HepG2 (cell line): ENCODE data around the gene RNASE8. TPM values are rescaled to one million over a fixed set of nuclear protein-coding genes. Genes with fewer than 3 reads are reported as not detected.
A peak's percentile ranks its signal among the peaks of the same experiment; 100 is the strongest.

Experiments used
- FOXJ3 ChIP-seq: sonication (generic); formaldehyde crosslinking; IDR thresholded peaks from 2 replicates; pipeline ENCODE4 v1.4.0; 2020; ENCODE audit warnings: missing genetic modification reagents, mild to moderate bottlenecking, borderline replicate concordance
- GLMP ChIP-seq: sonication (generic); formaldehyde crosslinking; IDR thresholded peaks from 2 replicates; pipeline ENCODE4 v1.9.0; 2021; ENCODE audit warnings: missing genetic modification reagents, mild to moderate bottlenecking, borderline replicate concordance
- KLF11 ChIP-seq: IDR thresholded peaks from 2 replicates; pipeline ENCODE4 v1.6.1; 2016; ENCODE audit warnings: missing compliant biosample characterization
- KLF12 ChIP-seq: sonication (generic); formaldehyde crosslinking; IDR thresholded peaks from 2 replicates; pipeline ENCODE4 v1.4.0; 2020; ENCODE audit warnings: missing genetic modification reagents, borderline replicate concordance
- LBX2 ChIP-seq: sonication (generic); formaldehyde crosslinking; IDR thresholded peaks from 2 replicates; pipeline ENCODE4 v1.5.0; 2020; ENCODE audit warnings: missing genetic modification reagents, mild to moderate bottlenecking, borderline replicate concordance
- MEIS2 ChIP-seq: sonication (generic); formaldehyde crosslinking; IDR thresholded peaks from 2 replicates; pipeline ENCODE4 v1.9.0; 2021; ENCODE audit warnings: mild to moderate bottlenecking, missing genetic modification reagents
- MYPOP ChIP-seq: sonication (generic); formaldehyde crosslinking; IDR thresholded peaks from 2 replicates; pipeline ENCODE4 v1.8.1; 2023; ENCODE audit warnings: mild to moderate bottlenecking, moderate library complexity, missing genetic modification reagents
- NFYB ChIP-seq: sonication (generic); formaldehyde crosslinking; IDR thresholded peaks from 2 replicates; pipeline ENCODE4 v1.4.0; 2020; ENCODE audit warnings: missing genetic modification reagents
- PAXIP1 ChIP-seq: sonication (generic); formaldehyde crosslinking; conservative IDR thresholded peaks from 2 replicates; pipeline ENCODE4 v1.4.0; 2020; ENCODE audit warnings: mild to moderate bottlenecking, missing genetic modification reagents, moderate library complexity
- RFX3 ChIP-seq: IDR thresholded peaks from 2 replicates; pipeline ENCODE4 v1.6.1; 2016; ENCODE audit warnings: missing biosample characterization, missing genetic modification reagents
- RFX5 ChIP-seq: IDR thresholded peaks from 2 replicates; pipeline ENCODE4 v1.6.1; 2011; ENCODE audit warnings: low read depth, low read length, improper control_type of control experiment
- RFXANK ChIP-seq: IDR thresholded peaks from 2 replicates; pipeline ENCODE4 v1.6.1; 2016
- SATB2 ChIP-seq: sonication (generic); formaldehyde crosslinking; IDR thresholded peaks from 2 replicates; pipeline ENCODE4 v1.5.0; 2020; ENCODE audit warnings: missing genetic modification reagents
- YEATS2 ChIP-seq: sonication (generic); formaldehyde crosslinking; IDR thresholded peaks from 2 replicates; pipeline ENCODE4 v1.4.0; 2020; ENCODE audit warnings: missing genetic modification reagents, borderline replicate concordance
- ZBTB2 ChIP-seq: sonication (generic); formaldehyde crosslinking; IDR thresholded peaks from 2 replicates; pipeline ENCODE4 v1.8.0; 2022; ENCODE audit warnings: low read depth, missing genetic modification reagents
- ZBTB38 ChIP-seq: sonication (generic); formaldehyde crosslinking; IDR thresholded peaks from 2 replicates; pipeline ENCODE4 v1.5.1; 2020; ENCODE audit warnings: mild to moderate bottlenecking, missing genetic modification reagents
- ZFP36L2 ChIP-seq: sonication (generic); formaldehyde crosslinking; IDR thresholded peaks from 2 replicates; pipeline ENCODE4 v1.4.0; 2020; ENCODE audit warnings: missing genetic modification reagents
- ZNF446 ChIP-seq: sonication (generic); formaldehyde crosslinking; IDR thresholded peaks from 2 replicates; pipeline ENCODE4 v1.5.0; 2020; ENCODE audit warnings: mild to moderate bottlenecking, missing genetic modification reagents
- ZNF589 ChIP-seq: sonication (generic); formaldehyde crosslinking; conservative IDR thresholded peaks from 2 replicates; pipeline ENCODE4 v1.8.0; 2022; ENCODE audit warnings: mild to moderate bottlenecking, moderate library complexity, missing genetic modification reagents
- ZNF652 ChIP-seq: IDR thresholded peaks from 2 replicates; pipeline ENCODE4 v1.6.1; 2016; ENCODE audit warnings: low read depth, borderline replicate concordance
- ZNF672 ChIP-seq: sonication (generic); formaldehyde crosslinking; IDR thresholded peaks from 2 replicates; pipeline ENCODE4 v1.8.1; 2022; ENCODE audit warnings: missing genetic modification reagents
- polyA plus RNA-seq, 8 experiments: library from polyadenylated mRNA; depleted of rRNA in 3 of 8; stranded (reverse) in 7 of 8; unstranded in 1 of 8; fragments of >200 nt; fragmentation: Illumina TruSeq in 4 of 8; extraction: Trizol in 4 of 8; gene quantifications; 2 replicates each; pipeline versions ENCODE4 v1.2.1 to v1.2.3, GENCODE V29; 2011 to 2016; ENCODE audit warnings: low read depth in 4 of 8, missing spikeins in 1 of 8, mixed read lengths in 1 of 8; ENCODE audit not compliant: insufficient read depth in 1 of 8
- total RNA-seq, 5 experiments: library from RNA; depleted of rRNA; stranded (reverse); fragments of >200 nt; fragmentation: Illumina TruSeq; extraction: Trizol; gene quantifications; 2 replicates each; pipeline ENCODE4 v1.2.3, GENCODE V29; 2016; ENCODE audit warnings: low read depth in 1 of 5

The RNASE8 gene
- total and polyA plus RNA-seq, 2 of the 13 experiments (the other 11 are each of a cell fraction or from before 2014, with no cell fraction given) = not detected

- TF ChIP-seq ZBTB2 (CRISPR knock-in tag) = 0 out of 2 replicates have a peak, but pooled peaks have one; percentile 16
- TF ChIP-seq SATB2 (CRISPR knock-in tag) = no peak
- TF ChIP-seq KLF12 = peak; percentile 70; the same call in 1 of the 2 replicates
- TF ChIP-seq RFX3 (CRISPR knock-in tag) = no peak
- peak; percentile 74; the same call in 1 of the 2 replicates for TF ChIP-seq KLF11 (CRISPR knock-in tag)
- peak; percentile 43; the same call in 1 of the 2 replicates for TF ChIP-seq MYPOP (CRISPR knock-in tag)
- peak; percentile 36; the same call in 1 of the 2 replicates for TF ChIP-seq RFX5
- 0 out of 2 replicates have a peak, but pooled peaks have one; percentile 80 for TF ChIP-seq RFXANK
- TF ChIP-seq ZNF652 (CRISPR knock-in tag) = no peak; the same call in 1 of the 2 replicates
- peak; percentile 28; the same call in 1 of the 2 replicates for TF ChIP-seq NFYB
- TF ChIP-seq YEATS2 = peak; percentile 84; the same call in 1 of the 2 replicates
- no peak for TF ChIP-seq LBX2 (CRISPR knock-in tag)
- TF ChIP-seq ZFP36L2 (CRISPR knock-in tag) = no peak; the same call in 1 of the 2 replicates
- no peak for TF ChIP-seq ZNF672 (CRISPR knock-in tag)
- no peak for TF ChIP-seq FOXJ3
- no peak for TF ChIP-seq GLMP
- TF ChIP-seq PAXIP1 (CRISPR knock-in tag) = peak; percentile 64
- peak; percentile 68; the same call in 1 of the 2 replicates for TF ChIP-seq MEIS2 (CRISPR knock-in tag)
- peak; percentile 99 for TF ChIP-seq ZBTB38
- no peak; the same call in 1 of the 2 replicates for TF ChIP-seq ZNF589 (CRISPR knock-in tag)
- TF ChIP-seq ZNF446 (CRISPR knock-in tag) = no peak
These were observed 34.8 kb downstream of the RNASE8 start (continued) for GRCh38 chr14:21092273-21093011.
